Measurements from ENCODE around the gene DPYSL4. TPM values are rescaled to one million over a fixed set of nuclear protein-coding genes. Genes with fewer than 3 reads are reported as not detected.
A peak's percentile ranks its signal among the peaks of the same experiment; 100 is the strongest.

Gene DPYSL4
- total and polyA plus RNA-seq, 2 of the 13 experiments (the other 11 are each of a cell fraction or from before 2014, with no cell fraction given) = 0.84 to 1.2 TPM

GRCh38 chr10:132157101-132157500 lies 29.6 kb upstream of the DPYSL4 start (continued):
- TF ChIP-seq, protein P1, sequence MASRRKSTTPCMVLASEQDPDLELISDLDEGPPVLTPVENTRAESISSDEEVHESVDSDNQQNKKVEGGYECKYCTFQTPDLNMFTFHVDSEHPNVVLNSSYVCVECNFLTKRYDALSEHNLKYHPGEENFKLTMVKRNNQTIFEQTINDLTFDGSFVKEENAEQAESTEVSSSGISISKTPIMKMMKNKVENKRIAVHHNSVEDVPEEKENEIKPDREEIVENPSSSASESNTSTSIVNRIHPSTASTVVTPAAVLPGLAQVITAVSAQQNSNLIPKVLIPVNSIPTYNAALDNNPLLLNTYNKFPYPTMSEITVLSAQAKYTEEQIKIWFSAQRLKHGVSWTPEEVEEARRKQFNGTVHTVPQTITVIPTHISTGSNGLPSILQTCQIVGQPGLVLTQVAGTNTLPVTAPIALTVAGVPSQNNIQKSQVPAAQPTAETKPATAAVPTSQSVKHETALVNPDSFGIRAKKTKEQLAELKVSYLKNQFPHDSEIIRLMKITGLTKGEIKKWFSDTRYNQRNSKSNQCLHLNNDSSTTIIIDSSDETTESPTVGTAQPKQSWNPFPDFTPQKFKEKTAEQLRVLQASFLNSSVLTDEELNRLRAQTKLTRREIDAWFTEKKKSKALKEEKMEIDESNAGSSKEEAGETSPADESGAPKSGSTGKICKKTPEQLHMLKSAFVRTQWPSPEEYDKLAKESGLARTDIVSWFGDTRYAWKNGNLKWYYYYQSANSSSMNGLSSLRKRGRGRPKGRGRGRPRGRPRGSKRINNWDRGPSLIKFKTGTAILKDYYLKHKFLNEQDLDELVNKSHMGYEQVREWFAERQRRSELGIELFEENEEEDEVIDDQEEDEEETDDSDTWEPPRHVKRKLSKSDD (CRISPR knock-in tag; IDR thresholded peaks at IDR 0.05; ENCODE audit: low read depth) = no peak
- no peak for TF ChIP-seq GTF3A (CRISPR knock-in tag; conservative IDR thresholded peaks at IDR 0.05)
- TF ChIP-seq DNMT1 (CRISPR knock-in tag; IDR thresholded peaks at IDR 0.05) = no peak
- TF ChIP-seq, protein P2, sequence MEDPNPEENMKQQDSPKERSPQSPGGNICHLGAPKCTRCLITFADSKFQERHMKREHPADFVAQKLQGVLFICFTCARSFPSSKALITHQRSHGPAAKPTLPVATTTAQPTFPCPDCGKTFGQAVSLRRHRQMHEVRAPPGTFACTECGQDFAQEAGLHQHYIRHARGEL (CRISPR knock-in tag; IDR thresholded peaks at IDR 0.05) = no peak
- no peak for TF ChIP-seq BCL3 (CRISPR knock-in tag; IDR thresholded peaks at IDR 0.05)

- no peak overlapping the region for H3K27ac ChIP-seq (ENCODE audit: extremely low read length, insufficient read depth, low read length)
- no peaks in the 10 kb centered on the region for H4K20me1 ChIP-seq (ENCODE audit: insufficient read depth, low read length)
- H3K4me3 ChIP-seq (replicated peaks in 1 of 3; ENCODE audit: insufficient read depth in 1 of 3, low read depth in 2 of 3, low read length in 3 of 3) = no peak overlapping the region
- ATAC-seq (peak; percentile 47; the same call in 2 of the 3 replicates), DNase-seq (ENCODE audit: low spot score) (no peak), FAIRE-seq (no peak)
- H2AFZ ChIP-seq (ENCODE audit: low read length) = no peak overlapping the region
- intact Hi-C loops (cut with micrococcal nuclease; ENCODE audit: unreplicated experiment) = no loop called here
- no peaks in the 10 kb centered on the region for H3K79me2 ChIP-seq (ENCODE audit: insufficient read depth, low read length)
- no peaks in the 10 kb centered on the region for H3K9me3 ChIP-seq (ENCODE audit: low read length)
- WGBS (ENCODE audit: low lambda C conversion rate) = 51% methylated on average over 2 of the region's 2 CpGs
- H3K4me2 ChIP-seq (ENCODE audit: low read depth, low read length) = no peak overlapping the region
- CTCF ChIA-PET (ENCODE audit: low intra/inter-chr PET ratio, low total read pairs) = no interaction called here
- no peaks in the 10 kb centered on the region for H3K27me3 ChIP-seq (ENCODE audit: control insufficient read depth in 1 of 2, insufficient read depth in 2 of 2, low read length in 2 of 2)
- no peaks in the 10 kb centered on the region for H3K36me3 ChIP-seq (replicated peaks in 1 of 2; ENCODE audit: control insufficient read depth in 1 of 2, insufficient read depth in 2 of 2, low read length in 2 of 2)
- no peak overlapping the region for H3K9ac ChIP-seq (ENCODE audit: insufficient read depth, low read depth, low read length)
- BruUV-seq (replicated peaks) = no TSS peak
- in situ Hi-C loops (cut with HindIII; ENCODE audit: extremely low pct_ligation_motif_present, low pct_unique_long_range_greater_than_20kb) = no loop called here
- no peaks in the 10 kb centered on the region for H3K4me1 ChIP-seq (ENCODE audit: insufficient read depth, low read length)
- POLR2A ChIA-PET = no interaction called here
- TF ChIP-seq E2F2 (CRISPR knock-in tag; IDR thresholded peaks at IDR 0.05; ENCODE audit: borderline replicate concordance) (no peak), ZIK1 (CRISPR knock-in tag; IDR thresholded peaks at IDR 0.05; ENCODE audit: borderline replicate concordance, low read depth) (no peak), ZNF160 (CRISPR knock-in tag; IDR thresholded peaks at IDR 0.05) (no peak), ZNF747 (CRISPR knock-in tag; IDR thresholded peaks at IDR 0.05; ENCODE audit: borderline replicate concordance) (no peak)
- TF ChIP-seq, protein P3, sequence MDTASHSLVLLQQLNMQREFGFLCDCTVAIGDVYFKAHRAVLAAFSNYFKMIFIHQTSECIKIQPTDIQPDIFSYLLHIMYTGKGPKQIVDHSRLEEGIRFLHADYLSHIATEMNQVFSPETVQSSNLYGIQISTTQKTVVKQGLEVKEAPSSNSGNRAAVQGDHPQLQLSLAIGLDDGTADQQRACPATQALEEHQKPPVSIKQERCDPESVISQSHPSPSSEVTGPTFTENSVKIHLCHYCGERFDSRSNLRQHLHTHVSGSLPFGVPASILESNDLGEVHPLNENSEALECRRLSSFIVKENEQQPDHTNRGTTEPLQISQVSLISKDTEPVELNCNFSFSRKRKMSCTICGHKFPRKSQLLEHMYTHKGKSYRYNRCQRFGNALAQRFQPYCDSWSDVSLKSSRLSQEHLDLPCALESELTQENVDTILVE (CRISPR knock-in tag; IDR thresholded peaks at IDR 0.05) = no peak
Measured at GRCh38 chr10:132158122-132158741, 28.5 kb upstream of the DPYSL4 start.
